Hepatocyte (in vitro differentiated cells): ENCODE results near the gene ADRM1. TPM values are rescaled to one million over a fixed set of nuclear protein-coding genes. Genes with fewer than 3 reads are reported as not detected.

ENCODE experiments used
- DNase-seq: peaks from one replicate; pipeline ENCODE4 v3.0.0-alpha.2; 2016; ENCODE audit warnings: low spot score
- H2AFZ ChIP-seq: fragments of 200-600 bp; sonication (generic); 2 replicates; pipeline ENCODE4 v1.6.0; 2016; ENCODE audit warnings: antibody characterized with exemption, mild to moderate bottlenecking
- H3K27ac ChIP-seq: fragments of 200-600 bp; sonication (generic); 2 replicates; pipeline ENCODE4 v1.5.1; 2016; ENCODE audit warnings: mild to moderate bottlenecking
- H3K27me3 ChIP-seq: fragments of 200-600 bp; sonication (generic); 2 replicates; pipeline ENCODE4 v1.6.1; 2016
- H3K36me3 ChIP-seq: fragments of 200-600 bp; sonication (generic); replicated peaks from 2 replicates; pipeline ENCODE4 v1.5.1; 2016; ENCODE audit warnings: low read depth; ENCODE audit not compliant: insufficient read depth
- H3K4me1 ChIP-seq: fragments of 200-600 bp; sonication (generic); 2 replicates; pipeline ENCODE4 v1.5.1; 2016; ENCODE audit warnings: mild to moderate bottlenecking, moderate library complexity; ENCODE audit not compliant: insufficient read depth
- H3K4me2 ChIP-seq: fragments of 200-600 bp; sonication (generic); 2 replicates; pipeline ENCODE4 v1.6.0; 2016
- H3K4me3 ChIP-seq: fragments of 200-600 bp; sonication (generic); 2 replicates; pipeline ENCODE4 v1.5.1; 2016; ENCODE audit warnings: mild to moderate bottlenecking
- H3K79me2 ChIP-seq: fragments of 200-600 bp; sonication (generic); 2 replicates; pipeline ENCODE4 v1.6.0; 2017; ENCODE audit warnings: mild to moderate bottlenecking
- H3K9me2 ChIP-seq: fragments of 200-600 bp; sonication (generic); replicated peaks from 2 replicates; pipeline ENCODE4 v1.6.0; 2017; ENCODE audit warnings: mild to moderate bottlenecking; ENCODE audit not compliant: insufficient read depth
- H3K9me3 ChIP-seq: fragments of 200-600 bp; sonication (generic); 2 replicates; pipeline ENCODE4 v1.5.1; 2016; ENCODE audit warnings: low read depth, mild to moderate bottlenecking
- H4K20me1 ChIP-seq: fragments of 200-600 bp; sonication (generic); 2 replicates; pipeline ENCODE4 v1.6.0; 2016; ENCODE audit warnings: mild to moderate bottlenecking; ENCODE audit not compliant: insufficient read depth, poor library complexity, severe bottlenecking
- EZH2 ChIP-seq: fragments of 200-600 bp; sonication (generic); IDR thresholded peaks from 2 replicates; pipeline ENCODE4 v1.6.1; 2016; ENCODE audit warnings: antibody characterized with exemption, mild to moderate bottlenecking, borderline replicate concordance
- EZH2phosphoT487 ChIP-seq: fragments of 200-600 bp; sonication (generic); IDR thresholded peaks from one replicate; pipeline ENCODE4 v1.6.1; 2018; ENCODE audit warnings: antibody characterized with exemption, mild to moderate bottlenecking, low read depth, moderate library complexity; ENCODE audit not compliant: unreplicated experiment, severe bottlenecking
- WGBS: methylation state at CpG from one replicate; pipeline ENCODE4 v1.1.6; 2016; ENCODE audit warnings: low lambda C conversion rate; ENCODE audit errors: missing lambda C conversion rate; 5-methylcytosine and 5-hydroxymethylcytosine counted together
- polyA plus RNA-seq: library from polyadenylated mRNA; unstranded; fragments of >200 nt; fragmentation: Nextera tagmentation; extraction: Ambion mirVana; gene quantifications from 2 replicates; pipeline ENCODE4 v1.2.1, GENCODE V29; 2016
- total RNA-seq: library from RNA; depleted of rRNA; stranded (reverse); fragments of >200 nt; gene quantifications from 2 replicates; pipeline ENCODE4 v1.2.3, GENCODE V29; 2014
- TF ChIP-seq, protein P1 (sequence below): fragments of 200-600 bp; sonication (generic); IDR thresholded peaks from 2 replicates; pipeline ENCODE4 v1.5.1; 2016; ENCODE audit warnings: antibody characterized with exemption, mild to moderate bottlenecking; ENCODE audit not compliant: poor library complexity

Gene ADRM1
- total and polyA plus RNA-seq, 2 experiments from 2014 or later, result 103 to 144 TPM

DNA sequence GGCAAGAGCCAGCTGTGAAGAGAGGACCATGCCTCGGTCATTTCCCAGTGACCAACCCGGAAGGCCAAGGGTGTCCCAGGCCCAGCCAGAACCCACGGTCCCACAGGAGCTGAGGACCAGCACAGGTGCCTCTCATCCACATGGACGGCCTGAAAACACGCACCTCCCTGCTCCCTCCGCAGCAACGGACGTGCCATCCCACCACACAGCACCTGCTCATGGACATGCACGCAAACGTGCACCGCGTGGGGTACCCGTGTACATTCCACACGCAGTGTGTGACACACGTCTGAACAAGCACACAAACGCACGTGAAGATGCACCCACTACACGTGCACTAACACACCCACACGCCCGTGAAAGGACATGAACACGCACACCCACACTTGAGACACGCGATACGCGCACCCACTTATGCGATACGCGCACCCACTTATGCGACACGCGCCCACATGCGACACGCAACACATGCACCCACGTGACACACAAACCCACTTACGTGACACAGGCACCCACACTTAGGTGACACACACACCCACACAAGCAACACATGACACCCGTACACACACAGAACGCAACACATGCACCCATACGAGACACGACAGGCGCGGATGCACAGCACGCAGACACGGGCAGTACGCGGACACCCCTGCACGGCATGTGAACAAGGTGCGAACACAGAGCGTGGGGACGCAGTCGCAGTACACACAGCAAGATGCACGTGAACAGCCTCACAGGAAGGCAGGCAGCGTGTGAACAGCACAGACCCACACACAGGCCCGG lies 34.2 kb downstream of the ADRM1 start:
- peaks cover 9% of the 10 kb centered on the region for H3K79me2 ChIP-seq
- no peak overlapping the region for H2AFZ ChIP-seq
- no peak overlapping the region for H3K27ac ChIP-seq
- TF ChIP-seq, protein P1, sequence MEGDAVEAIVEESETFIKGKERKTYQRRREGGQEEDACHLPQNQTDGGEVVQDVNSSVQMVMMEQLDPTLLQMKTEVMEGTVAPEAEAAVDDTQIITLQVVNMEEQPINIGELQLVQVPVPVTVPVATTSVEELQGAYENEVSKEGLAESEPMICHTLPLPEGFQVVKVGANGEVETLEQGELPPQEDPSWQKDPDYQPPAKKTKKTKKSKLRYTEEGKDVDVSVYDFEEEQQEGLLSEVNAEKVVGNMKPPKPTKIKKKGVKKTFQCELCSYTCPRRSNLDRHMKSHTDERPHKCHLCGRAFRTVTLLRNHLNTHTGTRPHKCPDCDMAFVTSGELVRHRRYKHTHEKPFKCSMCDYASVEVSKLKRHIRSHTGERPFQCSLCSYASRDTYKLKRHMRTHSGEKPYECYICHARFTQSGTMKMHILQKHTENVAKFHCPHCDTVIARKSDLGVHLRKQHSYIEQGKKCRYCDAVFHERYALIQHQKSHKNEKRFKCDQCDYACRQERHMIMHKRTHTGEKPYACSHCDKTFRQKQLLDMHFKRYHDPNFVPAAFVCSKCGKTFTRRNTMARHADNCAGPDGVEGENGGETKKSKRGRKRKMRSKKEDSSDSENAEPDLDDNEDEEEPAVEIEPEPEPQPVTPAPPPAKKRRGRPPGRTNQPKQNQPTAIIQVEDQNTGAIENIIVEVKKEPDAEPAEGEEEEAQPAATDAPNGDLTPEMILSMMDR, result no peak
- no peak for TF ChIP-seq EZH2
- no peak for TF ChIP-seq EZH2phosphoT487
- no peaks in the 10 kb centered on the region for H3K27me3 ChIP-seq
- no peaks in the 10 kb centered on the region for H3K4me1 ChIP-seq
- no peak overlapping the region for H3K4me3 ChIP-seq
- H3K9me2 ChIP-seq, result no peaks in the 10 kb centered on the region
- no peaks in the 10 kb centered on the region for H4K20me1 ChIP-seq
- H3K4me2 ChIP-seq, result no peak overlapping the region
- WGBS, result 99% methylated on average over 52 of the region's 53 CpGs
- peaks cover 7% of the 10 kb centered on the region for H3K36me3 ChIP-seq
- H3K9me3 ChIP-seq, result no peaks in the 10 kb centered on the region
- DNase-seq, result no peak

DNA sequence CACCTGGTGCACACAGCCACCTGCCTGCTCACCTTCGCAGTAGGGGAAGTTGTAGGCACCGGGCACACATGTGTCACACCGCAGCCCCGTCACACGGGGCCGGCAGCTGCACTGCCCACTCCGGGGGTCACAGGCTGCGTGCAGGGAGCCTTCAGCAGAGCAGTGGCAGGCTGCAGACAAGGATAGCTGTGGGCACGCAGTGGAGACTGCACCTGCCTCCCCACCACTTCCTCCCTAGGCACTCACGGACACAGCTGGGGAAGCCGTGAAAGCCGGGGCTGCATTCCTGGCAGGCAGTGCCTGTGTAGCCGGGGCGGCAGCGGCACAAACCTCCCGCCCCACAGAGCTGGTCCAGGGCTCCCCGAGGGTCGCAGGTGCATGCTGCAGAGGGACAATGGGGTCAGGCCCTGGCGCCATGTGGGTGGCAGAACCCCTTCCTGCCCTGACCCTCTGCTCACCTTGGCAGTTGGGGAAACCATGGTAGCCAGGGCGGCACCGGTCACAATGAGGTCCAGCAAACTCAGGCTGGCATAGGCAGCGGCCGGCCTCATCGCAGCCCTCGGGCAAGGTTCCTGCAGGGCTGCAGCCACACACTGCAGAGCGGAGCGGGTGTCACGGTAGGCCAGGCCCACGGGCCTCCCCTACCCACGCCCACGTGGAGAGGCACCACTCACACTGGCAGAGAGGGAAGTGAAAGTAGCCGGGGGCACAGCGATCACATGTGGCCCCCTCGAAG lies 34.9 kb downstream of the ADRM1 start:
- Histone ChIP-seq H2AFZ (no peak overlapping the region), H3K4me1 (no peaks in the 10 kb centered on the region), H3K79me2 (peaks cover 9% of the 10 kb centered on the region), H3K36me3 (peaks cover 7% of the 10 kb centered on the region), H3K9me2 (no peaks in the 10 kb centered on the region), H3K9me3 (no peaks in the 10 kb centered on the region), H3K4me2 (no peak overlapping the region), H3K4me3 (no peak overlapping the region), H3K27me3 (no peaks in the 10 kb centered on the region), H4K20me1 (no peaks in the 10 kb centered on the region), H3K27ac (no peak overlapping the region)
- WGBS, result 96% methylated on average over 34 of the region's 34 CpGs
- TF ChIP-seq EZH2phosphoT487, result no peak
- DNase-seq, result no peak

GRCh38 chr20:62338294-62338620 lies 35.5 kb downstream of the ADRM1 start:
- Histone ChIP-seq H3K27me3 (no peaks in the 10 kb centered on the region), H3K9me2 (no peaks in the 10 kb centered on the region), H3K4me1 (no peaks in the 10 kb centered on the region), H3K79me2 (peaks cover 9% of the 10 kb centered on the region), H3K36me3 (peaks cover 7% of the 10 kb centered on the region), H3K9me3 (no peaks in the 10 kb centered on the region), H3K4me2 (no peak overlapping the region), H4K20me1 (no peaks in the 10 kb centered on the region), H3K27ac (no peak overlapping the region), H2AFZ (no peak overlapping the region), H3K4me3 (no peak overlapping the region)
- DNase-seq, result no peak
- over 99% methylated on average over 16 of the region's 16 CpGs for WGBS
- TF ChIP-seq EZH2 (no peak), EZH2phosphoT487 (no peak)
- TF ChIP-seq, protein P1, result no peak

DNA sequence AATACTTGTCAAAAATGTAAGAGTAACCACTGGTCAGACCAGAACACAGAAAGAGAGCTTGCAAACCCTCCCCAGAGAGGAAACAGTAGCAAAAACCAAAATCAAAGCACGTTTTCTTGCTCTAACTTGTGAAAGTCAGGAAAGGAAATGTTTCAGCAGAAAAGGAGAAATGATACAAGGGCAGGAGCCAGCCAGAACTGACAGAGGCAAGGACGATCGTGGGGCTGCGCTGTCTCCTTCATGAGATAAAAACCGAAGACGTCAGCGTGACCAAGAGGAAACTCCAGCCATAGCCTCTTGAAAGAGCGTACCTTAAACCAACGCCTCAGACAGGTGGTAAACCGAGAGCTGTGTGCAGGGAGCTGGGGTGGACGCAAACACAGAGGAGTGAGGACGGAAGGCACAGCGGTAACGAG lies 36.9 kb downstream of the ADRM1 start:
- no peak for TF ChIP-seq EZH2
- TF ChIP-seq, protein P1, result no peak
- no peak for TF ChIP-seq EZH2phosphoT487
- Histone ChIP-seq H3K27ac (no peak overlapping the region), H3K27me3 (no peaks in the 10 kb centered on the region), H3K36me3 (peaks cover 7% of the 10 kb centered on the region), H3K4me1 (no peaks in the 10 kb centered on the region), H3K9me2 (no peaks in the 10 kb centered on the region), H3K4me3 (no peak overlapping the region), H2AFZ (no peak overlapping the region), H3K79me2 (peaks cover 9% of the 10 kb centered on the region), H3K4me2 (no peak overlapping the region), H4K20me1 (no peaks in the 10 kb centered on the region), H3K9me3 (no peaks in the 10 kb centered on the region)
- DNase-seq, result no peak
- 92% methylated on average over 13 of the region's 14 CpGs for WGBS
